Transverse colon (tissue), 4 donors: Measurements from ENCODE around the gene CBX3. TPM values are rescaled to one million over a fixed set of nuclear protein-coding genes. Genes with fewer than 3 reads are reported as not detected.
"Not testable (repeated sequence)": the region's sequence is repeated elsewhere in the genome, so short reads cannot be mapped to it uniquely, and the experiment has no call there.

ENCODE experiments used
- DNase-seq: peaks from one replicate; pipeline ENCODE4 v3.0.0-alpha.2; 2019
- H3K27ac ChIP-seq, 4 donors: fragments of 200-600 bp; sonication (generic); 2 replicates each; pipeline ENCODE4 v1.5.1; 2016 to 2018; ENCODE audit warnings: inconsistent platforms in 4 of 4
- H3K27me3 ChIP-seq: fragments of 200-600 bp; sonication (generic); 2 replicates; pipeline ENCODE4 v1.5.1; 2017; ENCODE audit warnings: inconsistent platforms
- H3K36me3 ChIP-seq, 4 donors: fragments of 200-600 bp; sonication (generic); 2 replicates each; pipeline ENCODE4 v1.5.1; 2017 to 2019; ENCODE audit warnings: inconsistent platforms in 4 of 4
- H3K4me1 ChIP-seq, 4 donors: fragments of 200-600 bp; sonication (generic); 2 replicates each; pipeline ENCODE4 v1.5.1; 2017 to 2020; ENCODE audit warnings: inconsistent platforms in 4 of 4
- H3K4me3 ChIP-seq, 4 donors: fragments of 200-600 bp; sonication (generic); 1 replicate in 1 of 4; 2 replicates in 3 of 4; pipeline versions ENCODE4 v1.5.1 to v1.6.1; 2017 to 2019; ENCODE audit warnings: inconsistent platforms in 4 of 4
- H3K9me3 ChIP-seq, 2 donors: fragments of 200-600 bp; sonication (generic); 2 replicates each; pipeline ENCODE4 v1.5.1; 2017 to 2019; ENCODE audit warnings: inconsistent platforms in 2 of 2
- EP300 ChIP-seq: sonication (generic); formaldehyde crosslinking; IDR thresholded peaks from one replicate; pipeline ENCODE4 v1.6.1; 2017; ENCODE audit warnings: antibody characterized with exemption, low read depth
- POLR2A ChIP-seq: fragments of 450-650 bp; IDR thresholded peaks from one replicate; pipeline ENCODE4 v1.6.1; 2016; ENCODE audit warnings: antibody characterized with exemption, mild to moderate bottlenecking, moderate library complexity
- POLR2AphosphoS5 ChIP-seq, 3 donors: sonication (generic); formaldehyde crosslinking; IDR thresholded peaks; one replicate each; pipeline ENCODE4 v1.6.1; 2016; ENCODE audit warnings: antibody characterized with exemption in 3 of 3
- WGBS, 2 donors: methylation state at CpG; one replicate each; pipeline ENCODE4 v1.1.5; 2018; ENCODE audit warnings: low coverage in 1 of 2; 5-methylcytosine and 5-hydroxymethylcytosine counted together
- in situ Hi-C, 4 donors: fragments of 200-750 bp; cut with MboI; loops; one replicate each; pipeline versions ENCODE4 v1.15.0 to v1.15.1; 2017; ENCODE audit warnings: low sequenced_read_pairs in 3 of 4, low pct_ligation_motif_present in 1 of 4, low pct_unique_long_range_greater_than_20kb in 1 of 4
- intact Hi-C: fragments of 100-400 bp; cut with DNase I; formaldehyde crosslinking; loops from one replicate; pipeline ENCODE4 v1.15.1; 2023; ENCODE audit warnings: low total_unique reads
- total RNA-seq, 4 donors: library from RNA; depleted of rRNA; stranded (reverse); fragments of >200 nt; gene quantifications; one replicate each; pipeline ENCODE4 v1.1.0, GENCODE V29; 2016
- TF ChIP-seq, protein P1 (sequence below), 5 experiments: fragments of 200-600 bp in 3 of 5; fragments of 450-650 bp in 2 of 5; sonication (generic) in 3 of 5; IDR thresholded peaks; 1 replicate in 2 of 5; 2 replicates in 3 of 5; pipeline ENCODE4 v1.5.1; 2016 to 2017; ENCODE audit warnings: antibody characterized with exemption in 5 of 5, inconsistent platforms in 3 of 5, mild to moderate bottlenecking in 2 of 5, moderate library complexity in 1 of 5

Gene CBX3
- total RNA-seq, 4 donors from 2014 or later: 48.2 to 107 (median 60.3) TPM

- peaks cover 0 to 11% (median 1%) of the 10 kb centered on the region in 4 donors for H3K36me3 ChIP-seq
- 80% methylated on average over 4 of the region's 4 CpGs for WGBS, 2 donors
- peak in 1 of 3 donors; percentile 4 for TF ChIP-seq POLR2AphosphoS5 (IDR thresholded peaks at IDR 0.05)
- H3K27ac ChIP-seq, H3K4me1 ChIP-seq, intact Hi-C loops, DNase-seq, H3K9me3 ChIP-seq, H3K4me3 ChIP-seq, H3K27me3 ChIP-seq: not testable (repeated sequence)
- in situ Hi-C loops: loop anchor here in 2 of 4 donors (25.0 kb wide), 1 partner anchor 978 kb away; the partner anchor contains the start of genes HOXA10 (in 2 of the 2), HOXA3 (in 2 of the 2), HOXA7 (in 2 of the 2) and HOXA9 (in 2 of the 2)
Observed at GRCh38 chr7:26184281-26185101, 17.1 kb upstream of the CBX3 start.

DNA sequence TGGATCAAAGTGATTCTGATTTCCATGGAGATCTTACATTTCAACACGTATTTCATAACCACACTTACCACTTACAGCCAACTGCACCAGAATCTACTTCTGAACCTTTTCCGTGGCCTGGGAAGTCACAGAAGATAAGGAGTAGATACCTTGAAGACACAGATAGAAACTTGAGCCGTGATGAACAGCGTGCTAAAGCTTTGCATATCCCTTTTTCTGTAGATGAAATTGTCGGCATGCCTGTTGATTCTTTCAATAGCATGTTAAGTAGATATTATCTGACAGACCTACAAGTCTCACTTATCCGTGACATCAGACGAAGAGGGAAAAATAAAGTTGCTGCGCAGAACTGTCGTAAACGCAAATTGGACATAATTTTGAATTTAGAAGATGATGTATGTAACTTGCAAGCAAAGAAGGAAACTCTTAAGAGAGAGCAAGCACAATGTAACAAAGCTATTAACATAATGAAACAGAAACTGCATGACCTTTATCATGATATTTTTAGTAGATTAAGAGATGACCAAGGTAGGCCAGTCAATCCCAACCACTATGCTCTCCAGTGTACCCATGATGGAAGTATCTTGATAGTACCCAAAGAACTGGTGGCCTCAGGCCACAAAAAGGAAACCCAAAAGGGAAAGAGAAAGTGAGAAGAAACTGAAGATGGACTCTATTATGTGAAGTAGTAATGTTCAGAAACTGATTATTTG is 16.3 kb upstream of the CBX3 start:
- TF ChIP-seq POLR2AphosphoS5 (IDR thresholded peaks at IDR 0.05): peak in 1 of 3 donors; percentile 19
- TF ChIP-seq, protein P1, sequence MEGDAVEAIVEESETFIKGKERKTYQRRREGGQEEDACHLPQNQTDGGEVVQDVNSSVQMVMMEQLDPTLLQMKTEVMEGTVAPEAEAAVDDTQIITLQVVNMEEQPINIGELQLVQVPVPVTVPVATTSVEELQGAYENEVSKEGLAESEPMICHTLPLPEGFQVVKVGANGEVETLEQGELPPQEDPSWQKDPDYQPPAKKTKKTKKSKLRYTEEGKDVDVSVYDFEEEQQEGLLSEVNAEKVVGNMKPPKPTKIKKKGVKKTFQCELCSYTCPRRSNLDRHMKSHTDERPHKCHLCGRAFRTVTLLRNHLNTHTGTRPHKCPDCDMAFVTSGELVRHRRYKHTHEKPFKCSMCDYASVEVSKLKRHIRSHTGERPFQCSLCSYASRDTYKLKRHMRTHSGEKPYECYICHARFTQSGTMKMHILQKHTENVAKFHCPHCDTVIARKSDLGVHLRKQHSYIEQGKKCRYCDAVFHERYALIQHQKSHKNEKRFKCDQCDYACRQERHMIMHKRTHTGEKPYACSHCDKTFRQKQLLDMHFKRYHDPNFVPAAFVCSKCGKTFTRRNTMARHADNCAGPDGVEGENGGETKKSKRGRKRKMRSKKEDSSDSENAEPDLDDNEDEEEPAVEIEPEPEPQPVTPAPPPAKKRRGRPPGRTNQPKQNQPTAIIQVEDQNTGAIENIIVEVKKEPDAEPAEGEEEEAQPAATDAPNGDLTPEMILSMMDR (IDR thresholded peaks at IDR 0.05): no peak
- 93 to 95% methylated on average over 8 to 10 of the region's 10 CpGs for WGBS, 2 donors
- in situ Hi-C loops (loop anchor here in 2 of 4 donors (25.0 kb wide), 1 partner anchor 977 kb away; the partner anchor contains the start of genes HOXA10 (in 2 of the 2), HOXA3 (in 2 of the 2), HOXA7 (in 2 of the 2) and HOXA9 (in 2 of the 2)), intact Hi-C loops (no loop called here)
- H3K36me3 ChIP-seq: peaks cover 0 to 19% (median 5%) of the 10 kb centered on the region in 4 donors
- DNase-seq: no peak
- no peaks in the 10 kb centered on the region for H3K9me3 ChIP-seq
- H3K27me3 ChIP-seq: no peaks in the 10 kb centered on the region
- no peaks in the 10 kb centered on the region for H3K4me1 ChIP-seq
- no peak overlapping the region for H3K4me3 ChIP-seq
- H3K27ac ChIP-seq: no peak overlapping the region

GRCh38 chr7:26185844-26186180 is 15.7 kb upstream of the CBX3 start:
- no peak overlapping the region for H3K4me3 ChIP-seq
- no peaks in the 10 kb centered on the region for H3K4me1 ChIP-seq
- WGBS, 2 donors: 83 to 88% methylated on average over 1 of the region's 1 CpG
- DNase-seq: no peak
- no peaks in the 10 kb centered on the region for H3K9me3 ChIP-seq
- no peak overlapping the region for H3K27ac ChIP-seq
- peaks cover 0 to 25% (median 8%) of the 10 kb centered on the region in 4 donors for H3K36me3 ChIP-seq
- intact Hi-C loops (no loop called here), in situ Hi-C loops (loop anchor here in 2 of 4 donors (25.0 kb wide), 1 partner anchor 976 kb away; the partner anchor contains the start of genes HOXA10 (in 2 of the 2), HOXA3 (in 2 of the 2), HOXA7 (in 2 of the 2) and HOXA9 (in 2 of the 2))
- TF ChIP-seq, protein P1 (IDR thresholded peaks at IDR 0.05): no peak
- TF ChIP-seq POLR2AphosphoS5 (IDR thresholded peaks at IDR 0.05) (no peak), POLR2A (no peak), EP300 (no peak)
- H3K27me3 ChIP-seq: no peaks in the 10 kb centered on the region

- H3K36me3 ChIP-seq: peaks cover 0 to 33% (median 12%) of the 10 kb centered on the region in 4 donors
- H3K27me3 ChIP-seq: no peaks in the 10 kb centered on the region
- peaks cover 0 to 7% (median under 1%) of the 10 kb centered on the region in 4 donors for H3K4me1 ChIP-seq
- 77 to 78% methylated on average over 4 to 5 of the region's 5 CpGs for WGBS, 2 donors
- intact Hi-C loops (no loop called here), in situ Hi-C loops (loop anchor here in 2 of 4 donors (25.0 kb wide), 1 partner anchor 976 kb away; the partner anchor contains the start of genes HOXA10 (in 2 of the 2), HOXA3 (in 2 of the 2), HOXA7 (in 2 of the 2) and HOXA9 (in 2 of the 2))
- H3K4me3 ChIP-seq: no peak overlapping the region
- DNase-seq: no peak
- no peak overlapping the region for H3K27ac ChIP-seq
- H3K9me3 ChIP-seq: no peaks in the 10 kb centered on the region
- TF ChIP-seq EP300: no peak
- TF ChIP-seq, protein P1 (IDR thresholded peaks at IDR 0.05): no peak
- no peak for TF ChIP-seq POLR2A
- no peak for TF ChIP-seq POLR2AphosphoS5 (IDR thresholded peaks at IDR 0.05)
Observed at GRCh38 chr7:26186364-26187311, 14.9 kb upstream of the CBX3 start.
